HepG2 (cell line): ENCODE measurements around the gene LST1. TPM values are rescaled to one million over a fixed set of nuclear protein-coding genes. Genes with fewer than 3 reads are reported as not detected.

Source experiments
- BRD4 ChIP-seq: sonication (generic); formaldehyde crosslinking; IDR thresholded peaks from 2 replicates; pipeline ENCODE4 v1.4.0; 2020; ENCODE audit warnings: missing genetic modification reagents
- GATA4 ChIP-seq: sonication (generic); IDR thresholded peaks from 2 replicates; pipeline ENCODE4 v1.6.1; 2016; ENCODE audit warnings: antibody characterized with exemption, low read depth, borderline replicate concordance
- KLF13 ChIP-seq: sonication (generic); formaldehyde crosslinking; IDR thresholded peaks from 2 replicates; pipeline ENCODE4 v1.4.0; 2020; ENCODE audit warnings: mild to moderate bottlenecking, missing genetic modification reagents
- LCORL ChIP-seq, 2 experiments: fragments of 450-650 bp in 1 of 2; sonication (generic) in 1 of 2; formaldehyde crosslinking in 1 of 2; IDR thresholded peaks; 2 replicates each; pipeline versions ENCODE4 v1.5.0 to v1.6.1; 2017 to 2020; ENCODE audit warnings: antibody characterized with exemption in 1 of 2, missing genetic modification reagents in 1 of 2
- MYC ChIP-seq: sonication (generic); formaldehyde crosslinking; IDR thresholded peaks from 2 replicates; pipeline ENCODE4 v1.9.0; 2021; ENCODE audit warnings: missing genetic modification reagents, borderline replicate concordance
- NR2F2 ChIP-seq: IDR thresholded peaks from 2 replicates; pipeline ENCODE4 v1.6.1; 2012; ENCODE audit warnings: low read depth, inconsistent platforms, borderline replicate concordance
- POGZ ChIP-seq: sonication (generic); formaldehyde crosslinking; IDR thresholded peaks from 2 replicates; pipeline ENCODE4 v1.4.0; 2020; ENCODE audit warnings: mild to moderate bottlenecking, missing genetic modification reagents
- SMAD9 ChIP-seq: sonication (generic); formaldehyde crosslinking; IDR thresholded peaks from 2 replicates; pipeline ENCODE4 v1.5.1; 2020; ENCODE audit warnings: mild to moderate bottlenecking, missing genetic modification reagents
- TFDP1 ChIP-seq: IDR thresholded peaks from 2 replicates; pipeline ENCODE4 v1.6.1; 2016; ENCODE audit warnings: missing compliant biosample characterization, missing genetic modification reagents, borderline replicate concordance
- XBP1 ChIP-seq: sonication (generic); formaldehyde crosslinking; IDR thresholded peaks from 2 replicates; pipeline ENCODE4 v1.5.0; 2020; ENCODE audit warnings: missing genetic modification reagents
- ZFP1 ChIP-seq: IDR thresholded peaks from 2 replicates; pipeline ENCODE4 v1.6.1; 2016
- ZNF7 ChIP-seq: IDR thresholded peaks from 2 replicates; pipeline ENCODE4 v1.6.1; 2016; ENCODE audit warnings: missing biosample characterization, missing genetic modification reagents
- polyA plus RNA-seq, 8 experiments: library from polyadenylated mRNA; depleted of rRNA in 3 of 8; stranded (reverse) in 7 of 8; unstranded in 1 of 8; fragments of >200 nt; fragmentation: Illumina TruSeq in 4 of 8; extraction: Trizol in 4 of 8; gene quantifications; 2 replicates each; pipeline versions ENCODE4 v1.2.1 to v1.2.3, GENCODE V29; 2011 to 2016; ENCODE audit warnings: low read depth in 4 of 8, missing spikeins in 1 of 8, mixed read lengths in 1 of 8; ENCODE audit not compliant: insufficient read depth in 1 of 8
- total RNA-seq, 5 experiments: library from RNA; depleted of rRNA; stranded (reverse); fragments of >200 nt; fragmentation: Illumina TruSeq; extraction: Trizol; gene quantifications; 2 replicates each; pipeline ENCODE4 v1.2.3, GENCODE V29; 2016; ENCODE audit warnings: low read depth in 1 of 5
- TF ChIP-seq, protein P1 (sequence below): IDR thresholded peaks from 2 replicates; pipeline ENCODE4 v1.6.1; 2016; ENCODE audit warnings: missing biosample characterization, missing genetic modification reagents, low read depth
- TF ChIP-seq, protein P2 (sequence below): conservative IDR thresholded peaks from 2 replicates; pipeline ENCODE4 v1.6.1; 2018; ENCODE audit warnings: missing genetic modification reagents
- TF ChIP-seq, protein P3 (sequence below): sonication (generic); formaldehyde crosslinking; IDR thresholded peaks from 2 replicates; pipeline ENCODE4 v1.4.0; 2020; ENCODE audit warnings: missing genetic modification reagents
- TF ChIP-seq, protein P4 (sequence below): sonication (generic); formaldehyde crosslinking; IDR thresholded peaks from 2 replicates; pipeline ENCODE4 v1.8.1; 2023; ENCODE audit warnings: mild to moderate bottlenecking, missing genetic modification reagents

Gene LST1
- total and polyA plus RNA-seq, 2 of the 13 experiments (the other 11 are each of a cell fraction or from before 2014, with no cell fraction given): not detected

DNA sequence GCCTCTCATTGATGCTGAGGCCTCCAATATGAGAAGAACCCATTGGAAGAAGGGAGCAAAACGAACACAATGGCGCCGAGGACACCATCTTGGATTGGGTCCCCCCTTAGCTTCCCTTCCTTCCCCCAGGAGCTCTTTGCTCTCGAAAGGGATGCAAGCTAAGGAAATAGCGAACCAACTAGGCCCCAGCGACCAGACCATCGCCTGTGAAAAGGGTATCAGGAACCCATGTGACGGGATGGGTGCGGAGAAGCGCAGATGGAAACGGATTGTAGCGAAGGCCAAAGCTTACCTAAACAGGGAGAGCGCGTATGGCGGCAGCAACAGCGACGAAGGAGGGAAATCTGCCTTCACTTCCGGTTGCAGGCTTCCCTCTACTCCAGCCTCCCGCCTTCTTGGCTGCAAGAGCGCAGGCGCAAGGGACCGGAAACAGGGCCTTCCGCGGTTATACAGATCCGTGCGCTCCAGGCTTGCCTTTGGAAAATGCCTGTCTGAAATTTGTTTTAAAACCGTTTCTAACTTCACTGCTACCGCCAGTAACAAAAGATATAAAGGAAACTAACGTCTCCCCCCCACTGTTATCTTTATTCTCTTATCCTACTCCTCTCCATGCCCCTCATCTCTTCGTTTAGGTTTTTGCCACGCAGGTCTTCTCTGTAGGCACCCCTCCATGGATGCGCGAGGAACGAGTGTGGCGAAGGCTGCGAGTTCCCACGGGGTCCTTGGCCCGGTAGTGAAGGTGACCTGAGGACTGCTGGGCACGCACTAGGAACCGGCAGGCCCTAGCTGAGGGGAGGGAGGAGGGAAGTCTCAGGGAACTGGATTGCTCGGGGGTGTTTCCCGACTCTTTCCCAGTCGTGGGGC lies 44.2 kb upstream of the LST1 start, which contains the start of gene DDX39B (continued):
- TF ChIP-seq LCORL (IDR thresholded peaks at IDR 0.05): no peak
- TF ChIP-seq LCORL (CRISPR knock-in tag; IDR thresholded peaks at IDR 0.05): no peak
- no peak for TF ChIP-seq NR2F2
- TF ChIP-seq ZNF7 (CRISPR knock-in tag): 0 out of 2 replicates have a peak, but pooled peaks have one; percentile 2
- peak; percentile 97 for TF ChIP-seq MYC (CRISPR knock-in tag)
- TF ChIP-seq BRD4 (CRISPR knock-in tag): peak; percentile 100
- TF ChIP-seq, protein P1, sequence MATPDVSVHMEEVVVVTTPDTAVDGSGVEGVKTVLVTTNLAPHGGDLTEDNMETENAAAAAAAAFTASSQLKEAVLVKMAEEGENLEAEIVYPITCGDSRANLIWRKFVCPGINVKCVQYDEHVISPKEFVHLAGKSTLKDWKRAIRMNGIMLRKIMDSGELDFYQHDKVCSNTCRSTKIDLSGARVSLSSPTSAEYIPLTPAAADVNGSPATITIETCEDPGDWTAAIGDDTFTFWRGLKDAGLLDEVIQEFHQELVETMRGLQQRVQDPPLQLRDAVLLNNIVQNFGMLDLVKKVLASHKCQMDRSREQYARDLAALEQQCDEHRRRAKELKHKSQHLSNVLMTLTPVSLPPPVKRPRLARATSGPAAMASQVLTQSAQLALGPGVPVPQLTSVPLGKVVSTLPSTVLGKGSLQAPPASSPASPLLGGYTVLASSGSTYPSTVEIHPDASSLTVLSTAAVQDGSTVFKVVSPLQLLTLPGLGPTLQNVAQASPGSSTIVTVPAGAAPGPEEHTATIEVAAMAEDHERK (CRISPR knock-in tag): peak; percentile 18; the same call in 1 of the 2 replicates
- TF ChIP-seq, protein P2, sequence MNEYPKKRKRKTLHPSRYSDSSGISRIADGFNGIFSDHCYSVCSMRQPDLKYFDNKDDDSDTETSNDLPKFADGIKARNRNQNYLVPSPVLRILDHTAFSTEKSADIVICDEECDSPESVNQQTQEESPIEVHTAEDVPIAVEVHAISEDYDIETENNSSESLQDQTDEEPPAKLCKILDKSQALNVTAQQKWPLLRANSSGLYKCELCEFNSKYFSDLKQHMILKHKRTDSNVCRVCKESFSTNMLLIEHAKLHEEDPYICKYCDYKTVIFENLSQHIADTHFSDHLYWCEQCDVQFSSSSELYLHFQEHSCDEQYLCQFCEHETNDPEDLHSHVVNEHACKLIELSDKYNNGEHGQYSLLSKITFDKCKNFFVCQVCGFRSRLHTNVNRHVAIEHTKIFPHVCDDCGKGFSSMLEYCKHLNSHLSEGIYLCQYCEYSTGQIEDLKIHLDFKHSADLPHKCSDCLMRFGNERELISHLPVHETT (CRISPR knock-in tag): peak; percentile 20
- peak; percentile 89 for TF ChIP-seq XBP1 (CRISPR knock-in tag)
- peak; percentile 97 for TF ChIP-seq TFDP1 (CRISPR knock-in tag)
- TF ChIP-seq, protein P3, sequence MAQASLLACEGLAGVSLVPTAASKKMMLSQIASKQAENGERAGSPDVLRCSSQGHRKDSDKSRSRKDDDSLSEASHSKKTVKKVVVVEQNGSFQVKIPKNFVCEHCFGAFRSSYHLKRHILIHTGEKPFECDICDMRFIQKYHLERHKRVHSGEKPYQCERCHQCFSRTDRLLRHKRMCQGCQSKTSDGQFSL (CRISPR knock-in tag): peak; percentile 68; the same call in 1 of the 2 replicates
- TF ChIP-seq POGZ: peak; percentile 67
- TF ChIP-seq SMAD9 (CRISPR knock-in tag): 0 out of 2 replicates have a peak, but pooled peaks have one; percentile 87
- peak; percentile 50; the same call in 1 of the 2 replicates for TF ChIP-seq GATA4
- TF ChIP-seq, protein P4, sequence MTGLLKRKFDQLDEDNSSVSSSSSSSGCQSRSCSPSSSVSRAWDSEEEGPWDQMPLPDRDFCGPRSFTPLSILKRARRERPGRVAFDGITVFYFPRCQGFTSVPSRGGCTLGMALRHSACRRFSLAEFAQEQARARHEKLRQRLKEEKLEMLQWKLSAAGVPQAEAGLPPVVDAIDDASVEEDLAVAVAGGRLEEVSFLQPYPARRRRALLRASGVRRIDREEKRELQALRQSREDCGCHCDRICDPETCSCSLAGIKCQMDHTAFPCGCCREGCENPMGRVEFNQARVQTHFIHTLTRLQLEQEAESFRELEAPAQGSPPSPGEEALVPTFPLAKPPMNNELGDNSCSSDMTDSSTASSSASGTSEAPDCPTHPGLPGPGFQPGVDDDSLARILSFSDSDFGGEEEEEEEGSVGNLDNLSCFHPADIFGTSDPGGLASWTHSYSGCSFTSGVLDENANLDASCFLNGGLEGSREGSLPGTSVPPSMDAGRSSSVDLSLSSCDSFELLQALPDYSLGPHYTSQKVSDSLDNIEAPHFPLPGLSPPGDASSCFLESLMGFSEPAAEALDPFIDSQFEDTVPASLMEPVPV: 0 out of 2 replicates have a peak, but pooled peaks have one; percentile 6
- TF ChIP-seq ZFP1 (CRISPR knock-in tag): peak; percentile 70
- TF ChIP-seq KLF13 (CRISPR knock-in tag): peak; percentile 86
